Stimulated activated CD8-positive, alpha-beta memory T cell treated with anti-CD3 and anti-CD28 coated beads, Interleukin-4, amount 100 ng/mL, for 1 hour (primary cell): ENCODE measurements around the gene HRH1.
"Not testable (repeated sequence)": the region's sequence is repeated elsewhere in the genome, so short reads cannot be mapped to it uniquely, and the experiment has no call there.

Experiments
- DNase-seq, 2 donors: peaks; one replicate each; pipeline ENCODE4 v3.0.0-alpha.2; 2020; ENCODE audit warnings: low read depth in 2 of 2, low spot score in 1 of 2

The HRH1 gene

GRCh38 chr3:11204697-11205348 lies 50.5 kb downstream of the HRH1 start:
- no peak for DNase-seq

GRCh38 chr3:11205881-11206280 lies 51.6 kb downstream of the HRH1 start:
- DNase-seq = not testable (repeated sequence)

- no peak for DNase-seq
Observed at GRCh38 chr3:11206316-11206715, 52.0 kb downstream of the HRH1 start.

GRCh38 chr3:11206953-11207352 lies 52.7 kb downstream of the HRH1 start:
- no peak for DNase-seq

- DNase-seq = no peak
Observed at GRCh38 chr3:11211531-11212298, 57.4 kb downstream of the HRH1 start.

- DNase-seq = no peak
Observed at GRCh38 chr3:11212299-11212608, 58.0 kb downstream of the HRH1 start.

GRCh38 chr3:11212784-11213183 lies 58.5 kb downstream of the HRH1 start:
- DNase-seq = no peak

GRCh38 chr3:11213810-11214450 lies 59.6 kb downstream of the HRH1 start:
- DNase-seq = no peak

GRCh38 chr3:11214451-11214978 lies 60.2 kb downstream of the HRH1 start:
- DNase-seq = no peak

GRCh38 chr3:11217370-11217769 lies 63.1 kb downstream of the HRH1 start:
- DNase-seq = not testable (repeated sequence)

GRCh38 chr3:11220230-11220629 lies 65.9 kb downstream of the HRH1 start:
- no peak for DNase-seq

- no peak for DNase-seq
Observed at GRCh38 chr3:11221818-11222415, 67.6 kb downstream of the HRH1 start.

GRCh38 chr3:11224010-11224409 lies 69.7 kb downstream of the HRH1 start:
- no peak for DNase-seq

- DNase-seq = no peak
Observed at GRCh38 chr3:11224870-11225229, 70.6 kb downstream of the HRH1 start.

- DNase-seq = no peak
Observed at GRCh38 chr3:11226042-11226370, 71.7 kb downstream of the HRH1 start.

- no peak for DNase-seq
Observed at GRCh38 chr3:11228041-11228440, 73.7 kb downstream of the HRH1 start.

- no peak for DNase-seq
Observed at GRCh38 chr3:11230125-11230524, 75.8 kb downstream of the HRH1 start.

- no peak for DNase-seq
Observed at GRCh38 chr3:11230832-11231231, 76.5 kb downstream of the HRH1 start.

- no peak for DNase-seq
Observed at GRCh38 chr3:11235385-11235784, 81.1 kb downstream of the HRH1 start.

GRCh38 chr3:11236588-11237461 lies 82.5 kb downstream of the HRH1 start:
- DNase-seq = peak; percentile 61 to 68

- no peak for DNase-seq
Observed at GRCh38 chr3:11238060-11238459, 83.8 kb downstream of the HRH1 start.
